ENCODE results near the gene ARHGAP45. TPM values are rescaled to one million over a fixed set of nuclear protein-coding genes. Genes with fewer than 3 reads are reported as not detected.

ARHGAP45 gene
- 100 to 1,000 TPM in 1 of 5 donors, 10 to 100 TPM in 4; 14.3 to 211 (median 22.3) TPM for total RNA-seq
- polyA plus RNA-seq = 10 to 100 TPM; 12.2 to 15.4 (median 14.0) TPM
- long read RNA-seq, donor 1, partial matches to known transcripts = 44 of 44 reads
- long read RNA-seq, donor 1, other reads (novel, unspliced or antisense) = 0 of 44 reads
- long read RNA-seq, donor 2, partial matches to known transcripts = 35 of 90 reads
- long read RNA-seq, donor 2, other reads (novel, unspliced or antisense) = 55 of 90 reads
- long read RNA-seq, donor 3, partial matches to known transcripts = 5 of 35 reads
- long read RNA-seq, donor 3, other reads (novel, unspliced or antisense) = 30 of 35 reads
- long read RNA-seq, donor 4 = 0 reads
- long read RNA-seq, donor 5, partial matches to known transcripts = 73 of 75 reads
- long read RNA-seq, donor 5, other reads (novel, unspliced or antisense) = 0 of 75 reads
- long read RNA-seq, donor 6, partial matches to known transcripts = 202 of 203 reads
- long read RNA-seq, donor 6, other reads (novel, unspliced or antisense) = 0 of 203 reads
- long read RNA-seq, donor 7, full-length matches to known transcripts = 1 of 1 reads
- long read RNA-seq, donor 7, partial matches to known transcripts = 0 of 1 reads
- long read RNA-seq, donor 7, other reads (novel, unspliced or antisense) = 0 of 1 reads
- long read RNA-seq, donor 8 = 0 reads
- long read RNA-seq, donor 9, partial matches to known transcripts = 10 of 50 reads
- long read RNA-seq, donor 9, other reads (novel, unspliced or antisense) = 40 of 50 reads
- long read RNA-seq, donor 10, partial matches to known transcripts = 0 of 1 reads
- long read RNA-seq, donor 10, other reads (novel, unspliced or antisense) = 0 of 1 reads

GRCh38 chr19:1066748-1067340 is at the start of gene ARHGAP45:
ARHGAP45 (plus strand) TSS chr19:1067167; CDS start chr19:1067406, 239 bp downstream.
- Histone ChIP-seq H3K9me3 (no peaks in the 10 kb centered on the region), H3K27me3 (peaks cover 0 to 70% (median 39%) of the 10 kb centered on the region in 3 donors), H3K36me3 (peaks cover 0 to 6% (median 0%) of the 10 kb centered on the region in 4 donors), H3K4me3 (peak within 1 kb of the TSS; percentile 42 to 62 (median 50)), H3K4me1 (peaks cover 54 to 78% (median 69%) of the 10 kb centered on the region in 4 donors), H3K27ac (peak within 1 kb of the TSS; percentile 37 to 87 (median 77))
- TF ChIP-seq, protein P1, sequence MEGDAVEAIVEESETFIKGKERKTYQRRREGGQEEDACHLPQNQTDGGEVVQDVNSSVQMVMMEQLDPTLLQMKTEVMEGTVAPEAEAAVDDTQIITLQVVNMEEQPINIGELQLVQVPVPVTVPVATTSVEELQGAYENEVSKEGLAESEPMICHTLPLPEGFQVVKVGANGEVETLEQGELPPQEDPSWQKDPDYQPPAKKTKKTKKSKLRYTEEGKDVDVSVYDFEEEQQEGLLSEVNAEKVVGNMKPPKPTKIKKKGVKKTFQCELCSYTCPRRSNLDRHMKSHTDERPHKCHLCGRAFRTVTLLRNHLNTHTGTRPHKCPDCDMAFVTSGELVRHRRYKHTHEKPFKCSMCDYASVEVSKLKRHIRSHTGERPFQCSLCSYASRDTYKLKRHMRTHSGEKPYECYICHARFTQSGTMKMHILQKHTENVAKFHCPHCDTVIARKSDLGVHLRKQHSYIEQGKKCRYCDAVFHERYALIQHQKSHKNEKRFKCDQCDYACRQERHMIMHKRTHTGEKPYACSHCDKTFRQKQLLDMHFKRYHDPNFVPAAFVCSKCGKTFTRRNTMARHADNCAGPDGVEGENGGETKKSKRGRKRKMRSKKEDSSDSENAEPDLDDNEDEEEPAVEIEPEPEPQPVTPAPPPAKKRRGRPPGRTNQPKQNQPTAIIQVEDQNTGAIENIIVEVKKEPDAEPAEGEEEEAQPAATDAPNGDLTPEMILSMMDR (IDR thresholded peaks at IDR 0.05) = no peak
- TF ChIP-seq POLR2AphosphoS5 (IDR thresholded peaks at IDR 0.05) = peak in 1 of 3 donors; percentile 14
- intact Hi-C loops (cut with DNase I; ENCODE audit: low total_unique reads) = no loop called here
- peak; percentile 60 to 79 for DNase-seq
- 2 to 7% (median 2%) methylated on average over 32 to 61 of the region's 61 CpGs for WGBS, 5 donors

- H3K9me3 ChIP-seq = no peaks in the 10 kb centered on the region
- H3K36me3 ChIP-seq = peaks cover 9 to 28% (median 26%) of the 10 kb centered on the region in 4 donors
- WGBS, 5 donors = 78 to 98% (median 86%) methylated on average over 7 to 9 of the region's 9 CpGs
- no peak for TF ChIP-seq EP300 (IDR thresholded peaks at IDR 0.05)
- no peak for TF ChIP-seq POLR2AphosphoS5 (IDR thresholded peaks at IDR 0.05)
- no peak for TF ChIP-seq POLR2A (IDR thresholded peaks at IDR 0.05)
- H3K4me3 ChIP-seq = peak overlapping the region in 2 of 4 donors; percentile 32 to 96
- intact Hi-C loops (cut with DNase I; ENCODE audit: low total_unique reads) = no loop called here
- H3K4me1 ChIP-seq = peaks cover 49 to 86% (median 70%) of the 10 kb centered on the region in 4 donors
- peak overlapping the region; percentile 34 to 99 (median 57) for H3K27ac ChIP-seq
- H3K27me3 ChIP-seq = no peaks in the 10 kb centered on the region
- DNase-seq = no peak
These were observed 49.1 kb upstream of the ARHGAP45 start for GRCh38 chr19:1017906-1018305.

GRCh38 chr19:1018393-1018792 is 48.6 kb upstream of the ARHGAP45 start:
- WGBS, 5 donors = 52 to 64% (median 57%) methylated on average over 5 of the region's 5 CpGs
- no peak for DNase-seq
- Histone ChIP-seq H3K27me3 (no peaks in the 10 kb centered on the region), H3K4me3 (peak overlapping the region in 2 of 4 donors; percentile 96 to 97), H3K36me3 (peaks cover 5 to 23% (median 21%) of the 10 kb centered on the region in 4 donors), H3K9me3 (no peaks in the 10 kb centered on the region), H3K4me1 (peaks cover 49 to 89% (median 72%) of the 10 kb centered on the region in 4 donors), H3K27ac (peak overlapping the region in 3 of 5 donors; percentile 53 to 99 (median 96))
- TF ChIP-seq, protein P1 (IDR thresholded peaks at IDR 0.05) = no peak
- TF ChIP-seq EP300 (IDR thresholded peaks at IDR 0.05) = no peak
- TF ChIP-seq POLR2AphosphoS5 (IDR thresholded peaks at IDR 0.05) = no peak
- no peak for TF ChIP-seq POLR2A (IDR thresholded peaks at IDR 0.05)
- intact Hi-C loops (cut with DNase I; ENCODE audit: low total_unique reads) = no loop called here

GRCh38 chr19:1018932-1019615 is 47.9 kb upstream of the ARHGAP45 start:
- 38 to 54% (median 50%) methylated on average over 12 to 17 of the region's 17 CpGs for WGBS, 5 donors
- DNase-seq = no peak
- Histone ChIP-seq H3K4me3 (peak overlapping the region; percentile 96 to 97 (median 97)), H3K36me3 (peaks cover 0 to 16% (median 14%) of the 10 kb centered on the region in 4 donors), H3K4me1 (peaks cover 49 to 83% (median 70%) of the 10 kb centered on the region in 4 donors), H3K27me3 (no peaks in the 10 kb centered on the region), H3K9me3 (no peaks in the 10 kb centered on the region), H3K27ac (peak overlapping the region in 3 of 5 donors; percentile 89 to 99 (median 96))
- no peak for TF ChIP-seq EP300 (IDR thresholded peaks at IDR 0.05)
- TF ChIP-seq POLR2AphosphoS5 (IDR thresholded peaks at IDR 0.05) = no peak
- TF ChIP-seq, protein P1 (IDR thresholded peaks at IDR 0.05) = no peak
- TF ChIP-seq POLR2A (IDR thresholded peaks at IDR 0.05) = no peak
- intact Hi-C loops (cut with DNase I; ENCODE audit: low total_unique reads) = no loop called here
